H1 (cell line): ENCODE data around the gene ARGLU1. TPM values are rescaled to one million over a fixed set of nuclear protein-coding genes. Genes with fewer than 3 reads are reported as not detected.

Source experiments
- CTCF ChIA-PET: fragments of 300-600 bp; sonication (Branson Sonifier 250); formaldehyde crosslinking; loops from one replicate; lab custom pipeline; 2021; ENCODE audit not compliant: partially characterized antibody; lab: Charles Lee
- POLR2A ChIA-PET: fragments of 300-600 bp; sonication (Branson Sonifier 250); formaldehyde crosslinking; loops from one replicate; lab custom pipeline; 2021; ENCODE audit warnings: inconsistent platforms; ENCODE audit not compliant: partially characterized antibody; lab: Charles Lee
- DNase-seq, 2 experiments: peaks; one replicate each; pipeline versions ENCODE4 v3.0.0 to v3.0.0-alpha.2; 2010 to 2022; ENCODE audit warnings: low spot score in 2 of 2, low read depth in 1 of 2, mixed read lengths in 1 of 2
- FAIRE-seq: peaks from 2 replicates; lab custom pipeline; 2011; peaks lifted over from hg19 to GRCh38; lab: Jason Lieb, UNC
- H2AFZ ChIP-seq: 2 replicates; pipeline ENCODE4 v1.8.1; 2012; ENCODE audit warnings: low read length, inconsistent platforms
- H2AK5ac ChIP-seq: 2 replicates; pipeline ENCODE4 v1.6.1; 2013; ENCODE audit warnings: low read depth, low read length
- H2BK120ac ChIP-seq: replicated peaks from 2 replicates; pipeline ENCODE3; 2013; ENCODE audit warnings: low read depth, low read length, inconsistent platforms
- H2BK12ac ChIP-seq: 2 replicates; pipeline ENCODE4 v1.6.1; 2013; ENCODE audit warnings: low read depth, low read length
- H2BK15ac ChIP-seq: 2 replicates; pipeline ENCODE4 v1.6.1; 2013; ENCODE audit warnings: low read length
- H2BK20ac ChIP-seq: 2 replicates; pipeline ENCODE4 v1.6.1; 2013; ENCODE audit warnings: low read length
- H2BK5ac ChIP-seq: 2 replicates; pipeline ENCODE4 v1.6.1; 2013; ENCODE audit warnings: low read depth, low read length
- H3K14ac ChIP-seq: 2 replicates; pipeline ENCODE4 v1.6.1; 2013; ENCODE audit warnings: inconsistent platforms; ENCODE audit not compliant: insufficient read length
- H3K18ac ChIP-seq: 2 replicates; pipeline ENCODE4 v1.6.1; 2013; ENCODE audit warnings: low read length; ENCODE audit errors: extremely low read depth
- H3K23ac ChIP-seq: 2 replicates; pipeline ENCODE4 v1.6.1; 2013; ENCODE audit warnings: inconsistent platforms; ENCODE audit not compliant: insufficient read length
- H3K23me2 ChIP-seq: 2 replicates; pipeline ENCODE4 v1.6.1; 2013; ENCODE audit warnings: low read depth, low read length
- H3K27ac ChIP-seq: 2 replicates; pipeline ENCODE4 v1.6.1; 2011; ENCODE audit warnings: low read depth, low read length, inconsistent platforms
- H3K27me3 ChIP-seq, 4 experiments: replicated peaks in 1 of 4; 1 replicate in 1 of 4; 2 replicates in 3 of 4; pipeline versions ENCODE4 v1.6.1 to v1.8.1; 2011 to 2013; ENCODE audit warnings: low read length in 3 of 4, mild to moderate bottlenecking in 3 of 4, inconsistent platforms in 2 of 4, mixed read lengths in 2 of 4, moderate library complexity in 1 of 4; ENCODE audit not compliant: control insufficient read depth in 3 of 4, insufficient read depth in 3 of 4; ENCODE audit errors: extremely low read depth in 1 of 4
- H3K36me3 ChIP-seq, 4 experiments: 2 replicates each; pipeline versions ENCODE4 v1.6.1 to v1.8.1; 2011 to 2013; ENCODE audit warnings: mild to moderate bottlenecking in 4 of 4, low read length in 3 of 4, moderate library complexity in 2 of 4, control low read depth in 1 of 4, inconsistent platforms in 1 of 4; ENCODE audit not compliant: insufficient read depth in 4 of 4, control insufficient read depth in 2 of 4
- H3K4ac ChIP-seq: replicated peaks from 2 replicates; pipeline ENCODE3; 2013; ENCODE audit warnings: low read length, low read depth, mixed read lengths, inconsistent platforms; ENCODE audit not compliant: insufficient read length
- H3K4me1 ChIP-seq, 4 experiments: replicated peaks in 1 of 4; 1 replicate in 1 of 4; 2 replicates in 3 of 4; pipeline versions ENCODE4 v1.6.1 to v1.8.1; 2011 to 2013; ENCODE audit warnings: low read length in 3 of 4, inconsistent platforms in 2 of 4, mixed read lengths in 1 of 4; ENCODE audit not compliant: insufficient read depth in 4 of 4, control insufficient read depth in 3 of 4
- H3K4me2 ChIP-seq, 2 experiments: 2 replicates each; pipeline versions ENCODE4 v1.6.1 to v1.8.1; 2011 to 2013; ENCODE audit warnings: low read depth in 2 of 2, low read length in 2 of 2, control low read depth in 1 of 2, inconsistent platforms in 1 of 2, mild to moderate bottlenecking in 1 of 2; ENCODE audit not compliant: insufficient read depth in 1 of 2
- H3K4me3 ChIP-seq, 4 experiments: fragments of 200-600, 300-600 bp in 1 of 4; sonication (generic), shearing (Covaris generic), sonication (Bioruptor Twin) in 1 of 4; 2 replicates each; pipeline versions ENCODE4 v1.5.1 to v1.8.1; 2011 to 2016; ENCODE audit warnings: low read length in 4 of 4, low read depth in 3 of 4, control low read depth in 2 of 4, inconsistent platforms in 2 of 4, mild to moderate bottlenecking in 2 of 4, mixed read lengths in 1 of 4, moderate library complexity in 1 of 4; ENCODE audit not compliant: insufficient read depth in 2 of 4; ENCODE audit errors: extremely low read depth in 1 of 4
- H3K56ac ChIP-seq: replicated peaks from 2 replicates; pipeline ENCODE3; 2013; ENCODE audit warnings: low read depth, mild to moderate bottlenecking, mixed read lengths, low read length, inconsistent platforms; ENCODE audit not compliant: insufficient read length
- H3K79me1 ChIP-seq: 2 replicates; pipeline ENCODE4 v1.6.1; 2013; ENCODE audit warnings: low read depth, low read length, control low read depth
- H3K79me2 ChIP-seq, 2 experiments: 2 replicates each; pipeline versions ENCODE4 v1.6.1 to v1.8.1; 2012 to 2013; ENCODE audit warnings: low read length in 2 of 2, mild to moderate bottlenecking in 2 of 2, inconsistent platforms in 1 of 2; ENCODE audit not compliant: insufficient read depth in 2 of 2, control insufficient read depth in 1 of 2
- H3K9ac ChIP-seq, 4 experiments: replicated peaks in 1 of 4; 1 replicate in 1 of 4; 2 replicates in 3 of 4; pipeline versions ENCODE4 v1.6.1 to v1.8.1; 2011 to 2013; ENCODE audit warnings: low read depth in 3 of 4, low read length in 3 of 4, control low read depth in 2 of 4, mild to moderate bottlenecking in 2 of 4, moderate library complexity in 2 of 4, inconsistent platforms in 1 of 4; ENCODE audit errors: extremely low read depth in 1 of 4
- H3K9me3 ChIP-seq, 2 experiments: 2 replicates each; pipeline versions ENCODE4 v1.6.1 to v1.8.1; 2012 to 2013; ENCODE audit warnings: mild to moderate bottlenecking in 2 of 2, moderate library complexity in 2 of 2, control low read depth in 1 of 2, inconsistent platforms in 1 of 2, low read depth in 1 of 2, low read length in 1 of 2, mixed read lengths in 1 of 2; ENCODE audit not compliant: insufficient read depth in 2 of 2
- H4K20me1 ChIP-seq, 2 experiments: replicated peaks in 1 of 2; 2 replicates each; pipeline versions ENCODE3 to v1.8.1; 2011 to 2013; ENCODE audit warnings: inconsistent platforms in 2 of 2, low read length in 2 of 2, mild to moderate bottlenecking in 1 of 2; ENCODE audit not compliant: insufficient read depth in 2 of 2, control insufficient read depth in 1 of 2
- H4K5ac ChIP-seq: 2 replicates; pipeline ENCODE4 v1.6.1; 2013; ENCODE audit warnings: low read length, low read depth, mixed read lengths, inconsistent platforms; ENCODE audit not compliant: insufficient read length
- H4K8ac ChIP-seq: 2 replicates; pipeline ENCODE4 v1.8.0; 2013; ENCODE audit warnings: mild to moderate bottlenecking, moderate library complexity, low read length, inconsistent platforms; ENCODE audit not compliant: insufficient read depth; ENCODE audit errors: extremely low read depth
- H4K91ac ChIP-seq: replicated peaks from 2 replicates; pipeline ENCODE3; 2013; ENCODE audit warnings: low read length, mixed read lengths, inconsistent platforms; ENCODE audit not compliant: insufficient read length
- ATF3 ChIP-seq: IDR thresholded peaks from 2 replicates; pipeline ENCODE4 v1.6.1; 2011; ENCODE audit warnings: low read depth, mild to moderate bottlenecking, low read length; ENCODE audit not compliant: insufficient read depth
- BRCA1 ChIP-seq: IDR thresholded peaks from 2 replicates; pipeline ENCODE4 v1.6.1; 2012; ENCODE audit warnings: low read depth, low read length, improper control_type of control experiment
- CBX5 ChIP-seq: fragments of 300-800, 300-1000 bp; sonication (generic); IDR thresholded peaks from 2 replicates; pipeline ENCODE4 v1.7.1; 2016; ENCODE audit warnings: antibody characterized with exemption, low read length, low read depth
- CREB1 ChIP-seq: IDR thresholded peaks from 2 replicates; pipeline ENCODE4 v1.6.1; 2012; ENCODE audit warnings: inconsistent platforms
- E2F6 ChIP-seq: IDR thresholded peaks from 2 replicates; pipeline ENCODE4 v1.6.1; 2012; ENCODE audit warnings: inconsistent platforms
- EZH2 ChIP-seq: fragments of 200-600 bp; sonication (generic); IDR thresholded peaks from 2 replicates; pipeline ENCODE4 v1.7.1; 2012; ENCODE audit warnings: low read depth, mild to moderate bottlenecking, moderate library complexity, low read length, inconsistent platforms; ENCODE audit not compliant: severe bottlenecking
- GTF2F1 ChIP-seq: IDR thresholded peaks from 2 replicates; pipeline ENCODE4 v1.6.1; 2012; ENCODE audit warnings: low read depth, low read length, improper control_type of control experiment, borderline replicate concordance
- NRF1 ChIP-seq: IDR thresholded peaks from 2 replicates; pipeline ENCODE4 v1.6.1; 2011; ENCODE audit warnings: mild to moderate bottlenecking, low read depth, low read length, improper control_type of control experiment
- SAP30 ChIP-seq: fragments of 300-600 bp; sonication (generic); IDR thresholded peaks from 2 replicates; pipeline ENCODE4 v1.7.1; 2012; ENCODE audit warnings: low read length, moderate library complexity, mild to moderate bottlenecking, inconsistent platforms; ENCODE audit not compliant: insufficient read depth, insufficient replicate concordance
- SP1 ChIP-seq: IDR thresholded peaks from 2 replicates; pipeline ENCODE4 v1.6.1; 2011; ENCODE audit warnings: low read depth, low read length
- SP4 ChIP-seq: IDR thresholded peaks from 2 replicates; pipeline ENCODE4 v1.6.1; 2012; ENCODE audit warnings: low read length, inconsistent platforms
- SUZ12 ChIP-seq: fragments of 200-600 bp; sonication (generic); IDR thresholded peaks from 2 replicates; pipeline ENCODE4 v1.6.1; 2012; ENCODE audit warnings: mild to moderate bottlenecking, inconsistent platforms, low read length, moderate library complexity, mixed read lengths
- TEAD4 ChIP-seq: IDR thresholded peaks from 2 replicates; pipeline ENCODE4 v1.6.1; 2012; ENCODE audit warnings: low read depth, low read length, inconsistent platforms, mixed read lengths
- WGBS, 2 experiments: shearing (Covaris generic) in 1 of 2; methylation state at CpG; one replicate each; pipeline versions ENCODE4 v1.1.6 to v1.1.7; 2013 to 2015; ENCODE audit warnings: low lambda C conversion rate in 2 of 2, mixed read lengths in 2 of 2, inconsistent platforms in 1 of 2, low coverage in 1 of 2, missing lambda C conversion rate in 1 of 2; ENCODE audit not compliant: insufficient replicate concordance in 2 of 2, insufficient coverage in 1 of 2, insufficient read length in 1 of 2; ENCODE audit errors: extremely low coverage in 1 of 2, missing lambda C conversion rate in 1 of 2; 5-methylcytosine and 5-hydroxymethylcytosine counted together
- polyA plus RNA-seq, 7 experiments: library from polyadenylated mRNA; depleted of rRNA in 3 of 7; stranded (reverse) in 5 of 7; unstranded in 2 of 7; fragments of >200 nt in 5 of 7; fragments of 200-250 nt in 2 of 7; gene quantifications; 1 replicate in 5 of 7; 2 replicates in 1 of 7; 4 replicates in 1 of 7; pipeline versions ENCODE4 v1.2.1 to v1.2.3, GENCODE V29; 2011 to 2013; ENCODE audit warnings: missing spikeins in 2 of 7, mixed read lengths in 2 of 7
- total RNA-seq: library from RNA; stranded (reverse); fragmentation: NEBNext Ultra II Directional; extraction: Animal tissue kit (Norgen Biotek cat#: 25700); gene quantifications from 2 replicates; pipeline ENCODE4 v1.2.1, GENCODE V29; 2021

The ARGLU1 gene
- total and polyA plus RNA-seq, 2 of the 8 experiments (the other 6 are each of a cell fraction or from before 2014, with no cell fraction given): 47.8 to 84.9 TPM

DNA sequence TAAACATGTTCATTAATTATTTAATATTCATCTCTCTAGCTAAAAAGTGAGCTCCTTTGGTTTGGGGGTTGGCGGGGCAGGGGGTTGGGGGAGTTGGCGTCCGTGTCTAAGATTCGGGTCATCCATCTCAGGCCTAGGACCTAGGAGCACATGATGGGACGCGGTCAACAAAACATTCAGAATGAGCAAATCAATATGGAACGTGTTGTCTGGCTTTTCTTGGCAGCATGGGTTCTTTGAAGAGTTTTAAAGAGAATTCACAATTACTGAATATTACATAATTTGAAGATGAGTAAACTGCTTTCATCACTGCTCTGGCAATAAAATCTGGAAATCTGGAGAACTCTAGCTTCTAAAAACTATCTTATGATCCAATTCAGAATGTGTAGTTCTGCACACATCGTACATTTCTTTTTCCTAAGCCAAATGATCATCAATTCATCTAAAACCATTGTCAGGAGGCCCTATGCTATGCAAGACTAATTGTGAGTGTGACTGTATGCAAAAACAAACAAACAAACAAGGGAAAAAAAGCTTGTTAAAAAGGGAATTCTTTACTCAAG is 5.4 kb upstream of the ARGLU1 start:
- Histone ChIP-seq H3K4me2 (no peak overlapping the region), H2AFZ (no peak overlapping the region), H3K18ac (no peak overlapping the region), H3K9me3 (no peaks in the 10 kb centered on the region), H3K36me3 (no peaks in the 10 kb centered on the region), H3K4me1 (peaks cover 0 to 11% (median 4%) of the 10 kb centered on the region in 4 experiments; a peak in 4 of 7 replicates), H3K4me3 (no peak overlapping the region), H2BK20ac (no peak overlapping the region), H3K27me3 (no peaks in the 10 kb centered on the region), H4K5ac (no peak overlapping the region), H3K9ac (no peak overlapping the region), H2BK12ac (no peak overlapping the region), H2BK120ac (no peak overlapping the region), H3K4ac (no peak overlapping the region), H3K79me1 (no peaks in the 10 kb centered on the region), H2BK15ac (no peak overlapping the region), H3K23me2 (no peaks in the 10 kb centered on the region), H4K91ac (no peak overlapping the region), H2AK5ac (no peak overlapping the region), H3K56ac (no peak overlapping the region), H3K27ac (no peak overlapping the region), H3K23ac (no peak overlapping the region), H3K14ac (no peak overlapping the region), H2BK5ac (no peak overlapping the region), H4K8ac (no peak overlapping the region), H3K79me2 (peaks cover 0 to 10% of the 10 kb centered on the region in 2 experiments; a peak in 1 of 4 replicates), H4K20me1 (no peaks in the 10 kb centered on the region)
- 87% methylated on average over 8 of the region's 8 CpGs; no CpG with 5 or more reads in 1 of the 2 experiments for WGBS, 2 experiments
- DNase-seq: no peak
- ChIA-PET CTCF (interaction anchor here (0.8 kb wide), 1 partner anchor 545 kb away, joined by 3 read pairs; no protein-coding TSS in a partner anchor), POLR2A (interaction anchor here (0.6 to 0.9 kb wide), 2 partner anchors 15 to 20 kb away, joined by 3 read pairs; no protein-coding TSS in a partner anchor)
- FAIRE-seq: no peak
- TF ChIP-seq SP1 (no peak), E2F6 (no peak), ATF3 (no peak), SUZ12 (no peak), SP4 (no peak), BRCA1 (no peak), EZH2 (no peak), SAP30 (no peak), TEAD4 (no peak), GTF2F1 (no peak), NRF1 (no peak), CBX5 (no peak), CREB1 (no peak)
